Esophagus muscularis mucosa (tissue), 4 donors: ENCODE results near the gene PDIA5. TPM values are rescaled to one million over a fixed set of nuclear protein-coding genes. Genes with fewer than 3 reads are reported as not detected.

Experiments
- DNase-seq: peaks from one replicate; pipeline ENCODE4 v3.0.0-alpha.2; 2017; ENCODE audit errors: extremely low spot score
- H3K27ac ChIP-seq, 4 donors: fragments of 200-600 bp; sonication (generic); replicated peaks in 1 of 4; 1 replicate in 3 of 4; 2 replicates in 1 of 4; pipeline ENCODE4 v1.5.1; 2016 to 2019; ENCODE audit warnings: mild to moderate bottlenecking in 1 of 4
- H3K27me3 ChIP-seq, 4 donors: fragments of 200-600 bp; sonication (generic); one replicate each; pipeline versions ENCODE4 v1.5.1 to v1.6.0; 2016 to 2019
- H3K36me3 ChIP-seq, 4 donors: fragments of 200-600 bp; sonication (generic); one replicate each; pipeline ENCODE4 v1.5.1; 2016 to 2019
- H3K4me1 ChIP-seq, 4 donors: fragments of 200-600 bp; sonication (generic); one replicate each; pipeline ENCODE4 v1.5.1; 2016 to 2019
- H3K4me3 ChIP-seq, 4 donors: fragments of 200-600 bp; sonication (generic); 1 replicate in 2 of 4; 2 replicates in 2 of 4; pipeline ENCODE4 v1.5.1; 2016 to 2019; ENCODE audit warnings: mild to moderate bottlenecking in 4 of 4, moderate library complexity in 1 of 4
- H3K9me3 ChIP-seq, 4 donors: fragments of 200-600 bp; sonication (generic); 1 replicate in 3 of 4; 2 replicates in 1 of 4; pipeline ENCODE4 v1.5.1; 2016 to 2019
- EP300 ChIP-seq: sonication (generic); formaldehyde crosslinking; IDR thresholded peaks from one replicate; pipeline ENCODE4 v1.6.1; 2017; ENCODE audit warnings: antibody characterized with exemption
- POLR2A ChIP-seq: fragments of 450-650 bp; IDR thresholded peaks from one replicate; pipeline ENCODE4 v1.6.1; 2017; ENCODE audit warnings: antibody characterized with exemption, moderate library complexity, mild to moderate bottlenecking, low read depth
- POLR2AphosphoS5 ChIP-seq, 2 donors: sonication (generic); formaldehyde crosslinking; IDR thresholded peaks; one replicate each; pipeline ENCODE4 v1.6.1; 2017; ENCODE audit warnings: antibody characterized with exemption in 2 of 2
- WGBS: methylation state at CpG from one replicate; pipeline ENCODE4 v1.1.5; 2018; 5-methylcytosine and 5-hydroxymethylcytosine counted together
- intact Hi-C: fragments of 100-400 bp; cut with DNase I; formaldehyde crosslinking; loops from one replicate; pipeline ENCODE4 v1.15.1; 2023
- total RNA-seq, 4 donors: library from RNA; depleted of rRNA; stranded (reverse); fragments of >200 nt; gene quantifications; one replicate each; pipeline versions ENCODE4 v1.1.0 to v1.2.1, GENCODE V29; 2016
- TF ChIP-seq, protein P1 (sequence below), 3 experiments: fragments of 200-600 bp in 2 of 3; fragments of 450-650 bp in 1 of 3; sonication (generic) in 2 of 3; IDR thresholded peaks; one replicate each; pipeline ENCODE4 v1.5.1; 2017 to 2019; ENCODE audit warnings: antibody characterized with exemption in 3 of 3, mild to moderate bottlenecking in 2 of 3, moderate library complexity in 1 of 3

PDIA5 gene
- total RNA-seq, 4 donors from 2014 or later = 12.5 to 16.4 (median 15.1) TPM

DNA sequence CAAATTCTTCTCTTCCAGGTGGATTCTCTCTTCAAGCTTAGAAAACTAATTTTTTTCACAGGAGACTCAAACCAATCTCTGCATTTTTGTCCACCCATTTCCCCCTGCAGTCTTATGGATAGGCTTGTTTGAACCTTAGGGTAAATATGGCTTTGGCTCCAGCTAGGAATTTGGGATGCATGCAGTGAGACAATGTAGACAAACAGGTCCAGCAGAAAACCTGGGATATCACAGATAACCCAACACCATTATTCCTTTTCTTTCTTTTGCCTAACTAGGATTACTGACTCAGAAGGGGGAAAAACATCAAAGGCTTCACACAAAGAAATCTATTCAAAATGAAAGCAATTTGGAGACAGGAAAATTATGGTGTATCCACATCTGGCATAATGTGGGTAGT, 28.1 kb upstream of the PDIA5 start:
- no peaks in the 10 kb centered on the region for H3K9me3 ChIP-seq
- no peak overlapping the region for H3K4me3 ChIP-seq
- peaks cover 0 to 4% (median 0%) of the 10 kb centered on the region in 4 donors for H3K4me1 ChIP-seq
- no peak for TF ChIP-seq POLR2AphosphoS5 (IDR thresholded peaks at IDR 0.05)
- TF ChIP-seq, protein P1, sequence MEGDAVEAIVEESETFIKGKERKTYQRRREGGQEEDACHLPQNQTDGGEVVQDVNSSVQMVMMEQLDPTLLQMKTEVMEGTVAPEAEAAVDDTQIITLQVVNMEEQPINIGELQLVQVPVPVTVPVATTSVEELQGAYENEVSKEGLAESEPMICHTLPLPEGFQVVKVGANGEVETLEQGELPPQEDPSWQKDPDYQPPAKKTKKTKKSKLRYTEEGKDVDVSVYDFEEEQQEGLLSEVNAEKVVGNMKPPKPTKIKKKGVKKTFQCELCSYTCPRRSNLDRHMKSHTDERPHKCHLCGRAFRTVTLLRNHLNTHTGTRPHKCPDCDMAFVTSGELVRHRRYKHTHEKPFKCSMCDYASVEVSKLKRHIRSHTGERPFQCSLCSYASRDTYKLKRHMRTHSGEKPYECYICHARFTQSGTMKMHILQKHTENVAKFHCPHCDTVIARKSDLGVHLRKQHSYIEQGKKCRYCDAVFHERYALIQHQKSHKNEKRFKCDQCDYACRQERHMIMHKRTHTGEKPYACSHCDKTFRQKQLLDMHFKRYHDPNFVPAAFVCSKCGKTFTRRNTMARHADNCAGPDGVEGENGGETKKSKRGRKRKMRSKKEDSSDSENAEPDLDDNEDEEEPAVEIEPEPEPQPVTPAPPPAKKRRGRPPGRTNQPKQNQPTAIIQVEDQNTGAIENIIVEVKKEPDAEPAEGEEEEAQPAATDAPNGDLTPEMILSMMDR (IDR thresholded peaks at IDR 0.05) = no peak
- no peak for TF ChIP-seq POLR2A
- TF ChIP-seq EP300 = no peak
- no peaks in the 10 kb centered on the region for H3K36me3 ChIP-seq
- DNase-seq = no peak
- peaks cover 0 to 21% (median 0%) of the 10 kb centered on the region in 4 donors for H3K27me3 ChIP-seq
- no peak overlapping the region for H3K27ac ChIP-seq
- intact Hi-C loops = no loop called here

DNA sequence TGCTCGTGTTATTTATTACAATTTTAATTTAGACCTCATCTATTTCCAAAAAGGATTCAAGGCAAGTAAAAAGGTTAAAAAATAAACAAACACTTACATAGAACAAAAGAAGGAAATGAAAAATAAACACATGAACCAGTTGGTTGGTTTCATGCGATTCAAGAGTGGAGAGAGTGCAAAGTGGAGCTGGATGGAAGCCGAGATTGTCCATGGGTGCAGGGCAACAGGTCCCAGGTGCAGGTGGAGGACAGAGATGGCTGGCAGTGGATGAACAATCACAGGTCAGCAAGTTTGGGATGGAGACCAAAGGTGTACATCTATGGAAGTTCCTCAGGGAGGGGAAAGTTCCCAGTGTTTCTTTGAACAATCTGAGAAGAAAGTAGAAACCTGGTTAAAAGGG, 27.6 kb upstream of the PDIA5 start:
- H3K4me3 ChIP-seq = no peak overlapping the region
- H3K36me3 ChIP-seq = no peaks in the 10 kb centered on the region
- peaks cover 0 to 17% (median 0%) of the 10 kb centered on the region in 4 donors for H3K27me3 ChIP-seq
- H3K27ac ChIP-seq = no peak overlapping the region
- intact Hi-C loops = no loop called here
- H3K4me1 ChIP-seq = peaks cover 0 to 4% (median 0%) of the 10 kb centered on the region in 4 donors
- TF ChIP-seq EP300 (no peak), POLR2AphosphoS5 (IDR thresholded peaks at IDR 0.05) (no peak), POLR2A (no peak)
- TF ChIP-seq, protein P1 (IDR thresholded peaks at IDR 0.05) = no peak
- no peaks in the 10 kb centered on the region for H3K9me3 ChIP-seq
- DNase-seq = no peak
- 73% methylated on average over 3 of the region's 3 CpGs for WGBS

DNA sequence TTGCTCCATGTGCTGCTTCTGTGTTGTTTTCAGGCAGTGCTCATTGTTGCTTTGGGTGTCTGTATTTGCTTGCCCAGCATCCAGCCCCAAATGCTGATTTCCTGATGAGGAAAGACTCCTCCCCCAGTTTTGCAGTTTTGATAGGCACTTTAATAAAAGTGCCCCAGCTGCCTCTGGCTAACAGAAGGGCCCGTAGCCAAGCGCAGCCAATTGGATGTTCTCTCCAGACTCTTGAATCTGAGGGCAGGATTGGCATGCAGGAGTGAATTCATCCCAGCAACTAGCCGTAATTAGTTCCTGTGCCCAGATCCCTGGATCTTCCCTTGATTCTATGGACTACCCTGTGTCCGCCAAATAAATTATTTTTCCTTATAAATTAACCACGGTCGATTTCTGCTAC, 24.4 kb upstream of the PDIA5 start:
- no peak for DNase-seq
- intact Hi-C loops = no loop called here
- H3K27me3 ChIP-seq = peaks cover 0 to 4% (median 0%) of the 10 kb centered on the region in 4 donors
- H3K27ac ChIP-seq = no peak overlapping the region
- H3K36me3 ChIP-seq = no peaks in the 10 kb centered on the region
- TF ChIP-seq, protein P1 (IDR thresholded peaks at IDR 0.05) = no peak
- TF ChIP-seq EP300 (no peak), POLR2AphosphoS5 (IDR thresholded peaks at IDR 0.05) (no peak), POLR2A (no peak)
- WGBS = 87% methylated on average over 6 of the region's 6 CpGs
- no peak overlapping the region for H3K4me3 ChIP-seq
- no peaks in the 10 kb centered on the region for H3K9me3 ChIP-seq
- H3K4me1 ChIP-seq = no peaks in the 10 kb centered on the region

DNA sequence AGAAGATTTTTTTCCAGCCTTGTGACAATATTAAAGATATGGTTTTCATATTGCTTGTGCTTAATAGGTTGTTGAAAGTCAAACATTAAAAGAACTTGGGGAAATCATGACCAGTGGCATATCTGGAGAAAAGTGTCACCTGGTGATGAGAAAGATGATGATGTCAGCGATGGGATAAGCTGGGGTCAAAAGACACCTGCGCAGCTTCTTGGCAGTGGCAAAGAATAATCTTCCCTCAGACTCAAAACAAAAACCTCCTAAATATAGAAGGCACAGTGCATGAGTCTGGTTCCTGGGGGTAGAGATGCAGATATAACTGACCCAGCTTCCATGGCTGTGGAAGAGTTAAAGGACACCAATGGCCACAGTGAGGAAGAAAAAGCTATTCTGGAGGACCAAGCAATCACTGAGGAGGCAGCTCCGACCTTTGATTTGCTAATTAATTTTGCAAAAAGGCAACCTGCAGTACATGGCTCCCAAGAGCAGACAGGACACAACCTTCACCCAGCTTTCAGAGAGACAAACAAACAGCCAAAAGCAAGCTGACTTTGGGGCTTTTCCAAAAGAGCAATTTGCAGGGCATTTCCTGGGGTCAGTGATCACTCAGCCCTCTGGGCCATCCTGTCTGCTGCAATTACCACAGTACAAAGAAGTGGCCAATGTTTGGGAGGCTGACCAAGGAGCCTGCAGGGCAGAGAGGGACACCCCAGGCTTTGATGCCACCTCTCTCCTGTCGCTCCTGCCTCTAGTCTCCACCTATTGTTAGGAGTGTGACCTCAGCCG, 21.7 kb upstream of the PDIA5 start:
- no peak for DNase-seq
- Histone ChIP-seq H3K4me1 (no peaks in the 10 kb centered on the region), H3K27ac (no peak overlapping the region), H3K27me3 (no peaks in the 10 kb centered on the region), H3K4me3 (no peak overlapping the region), H3K9me3 (no peaks in the 10 kb centered on the region), H3K36me3 (no peaks in the 10 kb centered on the region)
- intact Hi-C loops = no loop called here
- TF ChIP-seq, protein P1 (IDR thresholded peaks at IDR 0.05) = no peak
- TF ChIP-seq POLR2AphosphoS5 (IDR thresholded peaks at IDR 0.05) = no peak
- TF ChIP-seq POLR2A = no peak
- TF ChIP-seq EP300 = no peak
- WGBS = 68% methylated on average over 5 of the region's 5 CpGs
